GM12873 (cell line): Measurements from ENCODE around the gene PTPN1.

Experiments
- TF ChIP-seq, protein P1 (sequence below): IDR thresholded peaks from 2 replicates; pipeline ENCODE4 v1.5.1; 2012; ENCODE audit warnings: low read depth, mild to moderate bottlenecking, moderate library complexity, low read length, control low read depth; ENCODE audit not compliant: insufficient read depth; ENCODE audit errors: missing control alignments

PTPN1 gene

DNA sequence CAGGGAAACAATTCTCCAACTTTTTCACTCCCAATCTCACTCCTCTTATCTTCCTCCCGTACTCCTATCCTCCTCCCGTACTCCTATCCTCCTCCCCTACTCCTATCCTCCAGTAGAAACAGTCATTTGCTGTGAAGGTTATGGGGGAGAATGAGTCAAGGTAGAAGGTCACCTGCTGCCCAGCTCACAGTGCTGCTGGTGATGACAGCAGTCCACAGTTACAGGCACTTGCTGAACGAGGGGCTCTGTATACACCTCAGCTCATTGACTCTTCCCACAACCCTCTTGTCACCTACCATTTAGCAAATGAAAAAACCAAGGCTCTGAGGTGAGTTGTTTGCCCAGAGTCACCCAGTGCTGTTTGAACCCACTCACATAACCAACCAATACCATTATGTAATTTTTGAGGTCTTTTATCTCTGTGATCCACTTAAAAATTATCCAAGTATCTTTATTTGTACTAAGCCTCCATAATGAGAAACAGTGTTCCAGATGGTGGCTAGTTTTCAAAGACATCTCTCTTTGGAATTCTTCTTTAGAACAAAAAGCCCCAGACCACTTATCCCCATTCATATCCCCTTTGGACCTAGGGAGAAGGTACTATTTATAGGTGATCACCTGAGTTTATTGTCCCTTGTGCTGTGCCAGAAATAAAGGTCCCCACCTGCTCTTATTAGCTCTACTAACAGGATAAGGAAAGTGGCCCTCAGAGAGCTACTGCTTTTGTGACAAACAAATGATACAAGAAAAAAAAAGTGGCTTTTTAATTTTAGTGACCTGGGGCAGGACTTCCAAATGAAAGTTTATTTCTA, 53.2 kb downstream of the PTPN1 start:
- TF ChIP-seq, protein P1, sequence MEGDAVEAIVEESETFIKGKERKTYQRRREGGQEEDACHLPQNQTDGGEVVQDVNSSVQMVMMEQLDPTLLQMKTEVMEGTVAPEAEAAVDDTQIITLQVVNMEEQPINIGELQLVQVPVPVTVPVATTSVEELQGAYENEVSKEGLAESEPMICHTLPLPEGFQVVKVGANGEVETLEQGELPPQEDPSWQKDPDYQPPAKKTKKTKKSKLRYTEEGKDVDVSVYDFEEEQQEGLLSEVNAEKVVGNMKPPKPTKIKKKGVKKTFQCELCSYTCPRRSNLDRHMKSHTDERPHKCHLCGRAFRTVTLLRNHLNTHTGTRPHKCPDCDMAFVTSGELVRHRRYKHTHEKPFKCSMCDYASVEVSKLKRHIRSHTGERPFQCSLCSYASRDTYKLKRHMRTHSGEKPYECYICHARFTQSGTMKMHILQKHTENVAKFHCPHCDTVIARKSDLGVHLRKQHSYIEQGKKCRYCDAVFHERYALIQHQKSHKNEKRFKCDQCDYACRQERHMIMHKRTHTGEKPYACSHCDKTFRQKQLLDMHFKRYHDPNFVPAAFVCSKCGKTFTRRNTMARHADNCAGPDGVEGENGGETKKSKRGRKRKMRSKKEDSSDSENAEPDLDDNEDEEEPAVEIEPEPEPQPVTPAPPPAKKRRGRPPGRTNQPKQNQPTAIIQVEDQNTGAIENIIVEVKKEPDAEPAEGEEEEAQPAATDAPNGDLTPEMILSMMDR, result no peak

DNA sequence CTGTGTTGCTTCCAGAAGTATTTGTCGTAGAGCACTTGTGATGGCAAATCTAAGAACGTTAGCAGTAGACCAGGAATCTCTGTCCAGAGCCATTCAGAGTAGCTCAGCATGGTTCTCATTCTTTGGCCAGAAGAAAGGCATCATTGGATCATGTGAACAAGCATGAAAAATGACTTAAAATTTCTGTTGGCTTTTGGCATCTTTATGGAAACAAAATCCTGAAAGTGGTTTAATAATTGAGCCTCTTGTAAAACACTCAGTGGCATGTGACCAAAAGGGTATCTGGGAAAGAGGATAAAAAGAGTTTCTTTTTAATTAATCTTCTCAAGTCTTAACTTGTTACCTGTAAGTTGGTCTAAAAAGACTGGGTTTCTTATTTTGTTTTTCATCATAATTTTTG, 55.2 kb downstream of the PTPN1 start:
- TF ChIP-seq, protein P1, result no peak

DNA sequence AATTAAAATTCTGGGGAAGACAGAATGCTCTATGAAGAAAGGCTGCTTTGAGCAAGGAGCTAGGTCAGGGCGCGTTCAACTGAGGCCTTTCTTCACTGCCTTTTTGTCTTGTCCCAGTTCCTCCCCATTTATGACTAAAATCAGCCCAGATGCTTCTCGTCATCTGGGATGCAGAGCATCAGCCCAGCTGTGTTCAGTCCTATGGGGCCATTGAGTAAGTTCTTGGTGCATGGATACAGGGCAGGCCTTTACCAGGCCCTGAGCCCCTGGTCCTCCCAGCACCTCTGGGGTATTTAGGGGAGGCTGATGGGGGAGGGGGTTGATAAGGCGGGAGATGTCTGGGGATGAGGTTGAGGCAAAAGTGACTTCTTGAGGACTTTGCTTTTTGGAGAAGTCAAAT, 55.7 kb downstream of the PTPN1 start:
- TF ChIP-seq, protein P1, result no peak

DNA sequence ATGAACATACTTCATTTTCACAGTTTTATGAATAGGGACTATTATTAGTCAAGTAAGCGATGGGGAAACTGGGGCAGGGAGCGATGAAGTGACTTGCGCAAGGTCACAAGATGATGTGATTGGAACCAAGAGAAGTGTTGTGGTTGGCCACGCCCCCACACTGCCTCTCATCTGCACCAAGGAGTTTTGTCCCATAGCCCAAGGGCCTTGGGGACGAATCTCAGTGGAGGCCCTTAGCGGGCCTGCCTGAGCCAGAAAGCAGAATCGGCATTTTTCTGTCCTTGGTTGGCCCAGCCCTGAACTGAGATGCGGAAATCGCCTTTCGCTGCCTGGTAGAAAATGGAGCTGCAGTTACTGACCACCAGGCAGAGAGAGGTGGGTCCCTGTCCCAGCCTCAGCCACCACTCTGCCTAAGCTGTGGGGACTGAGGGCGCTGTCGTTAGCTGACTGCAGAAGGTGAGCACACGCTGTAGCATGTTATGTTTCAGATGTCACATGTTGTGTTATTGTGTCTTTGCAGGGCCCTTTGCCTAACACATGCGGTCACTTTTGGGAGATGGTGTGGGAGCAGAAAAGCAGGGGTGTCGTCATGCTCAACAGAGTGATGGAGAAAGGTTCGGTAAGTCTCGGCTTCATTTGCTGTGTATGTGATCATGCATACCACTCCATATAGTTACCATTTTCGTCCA, 57.8 kb downstream of the PTPN1 start:
- TF ChIP-seq, protein P1, result no peak

DNA sequence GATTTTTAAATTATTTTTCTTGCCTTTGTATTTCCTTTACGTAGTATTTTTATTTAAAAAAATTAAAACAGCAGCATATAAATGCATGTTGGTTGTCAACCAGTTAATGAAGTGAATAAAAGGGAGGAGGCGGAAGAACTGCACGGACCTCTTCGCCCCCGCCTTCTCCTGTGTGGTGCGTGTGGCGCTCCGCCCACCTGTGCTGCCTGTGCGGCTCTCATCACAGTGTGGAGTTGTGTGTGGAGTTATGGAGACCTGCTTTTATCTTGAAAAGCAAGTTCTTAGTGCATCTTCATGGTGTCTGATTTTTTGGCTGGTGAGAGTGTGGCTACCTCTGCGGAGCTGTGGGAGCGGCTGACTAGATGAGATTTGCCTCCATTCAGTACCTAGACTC, 58.4 kb downstream of the PTPN1 start:
- TF ChIP-seq, protein P1, result no peak

DNA sequence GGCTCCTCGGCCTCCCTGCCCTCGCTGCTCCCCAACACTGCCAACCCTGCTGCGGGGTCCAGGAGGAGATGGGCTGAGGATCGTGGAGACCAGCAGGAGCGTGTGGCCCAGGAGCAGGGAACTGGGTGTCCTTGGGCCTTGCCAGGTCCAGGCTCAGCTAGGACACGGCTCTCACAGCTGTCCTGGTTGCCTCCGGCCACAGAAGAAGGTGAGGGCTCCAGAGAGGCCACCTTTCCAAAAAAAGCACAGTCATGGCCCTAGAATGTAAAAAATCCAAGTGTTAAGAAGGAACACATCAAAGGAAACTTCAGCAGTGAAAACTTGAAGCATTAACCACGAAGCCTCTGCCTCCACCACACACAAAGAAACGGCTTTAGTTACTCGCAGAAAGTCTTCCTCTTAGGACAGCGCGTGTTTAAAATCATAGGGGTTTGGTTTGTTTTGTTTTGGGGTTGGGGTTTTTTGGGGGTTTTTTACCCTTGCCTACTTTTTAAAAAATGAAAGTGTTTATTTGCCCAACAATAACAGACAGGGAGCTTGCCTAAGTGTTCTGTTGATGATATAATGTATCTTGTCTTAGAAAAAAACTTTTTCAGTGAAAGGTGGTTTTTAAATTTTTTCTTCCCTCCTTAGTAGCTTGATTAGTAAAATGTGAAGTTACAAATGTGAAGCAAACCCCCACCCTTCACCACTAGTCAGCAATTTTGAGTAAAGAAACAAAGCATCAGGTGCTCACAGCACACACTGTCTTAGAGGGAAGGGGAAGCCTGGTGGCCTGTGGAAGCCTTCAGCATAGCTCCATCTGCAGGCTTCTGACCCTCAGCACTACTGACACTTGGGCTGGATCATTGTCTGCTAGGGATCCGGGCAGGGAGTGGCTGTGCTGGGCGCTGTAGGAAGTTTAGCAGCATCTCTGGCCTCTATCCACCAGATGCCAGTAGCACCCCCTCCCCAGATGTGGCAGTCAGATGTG, 60.0 kb downstream of the PTPN1 start:
- TF ChIP-seq, protein P1, result peak; percentile 80
